Stimulated activated naive B cell treated with anti-CD40 and anti-IgM and Interleukin-4, amounts not matched to agents 10 μg/mL and 1 μg/mL and 100 μg/mL, for 72 hours (primary cell): ENCODE results near the gene AREL1.

Experiments used
- ATAC-seq, 2 donors: fragments of 150-1000 bp; cut with Tn5 transposase; replicated peaks; 2 replicates each; pipeline ENCODE4 v1.10.0; 2021; ENCODE audit warnings: moderate library complexity in 1 of 2
- DNase-seq: peaks from one replicate; pipeline ENCODE4 v3.0.0; 2021
- H3K27ac Mint-ChIP-seq: one replicate; pipeline ENCODE4 v1.8.0; 2022; ENCODE audit warnings: mild to moderate bottlenecking, mixed read lengths
- H3K27me3 Mint-ChIP-seq, 2 donors: one replicate each; pipeline ENCODE4 v1.8.0; 2022; ENCODE audit warnings: mixed read lengths in 2 of 2
- H3K36me3 Mint-ChIP-seq, 2 donors: one replicate each; pipeline ENCODE4 v1.8.0; 2022; ENCODE audit warnings: mixed read lengths in 2 of 2, mild to moderate bottlenecking in 1 of 2
- H3K4me1 Mint-ChIP-seq, 2 donors: one replicate each; pipeline ENCODE4 v1.8.0; 2022; ENCODE audit warnings: mixed read lengths in 2 of 2, mild to moderate bottlenecking in 1 of 2
- H3K4me3 Mint-ChIP-seq, 2 donors: one replicate each; pipeline ENCODE4 v1.8.0; 2022; ENCODE audit warnings: mild to moderate bottlenecking in 2 of 2, mixed read lengths in 2 of 2, moderate library complexity in 1 of 2
- H3K9me3 Mint-ChIP-seq, 2 donors: one replicate each; pipeline ENCODE4 v1.8.0; 2022; ENCODE audit warnings: mixed read lengths in 2 of 2, mild to moderate bottlenecking in 1 of 2

Gene AREL1

GRCh38 chr14:74661726-74662450 is 51.0 kb downstream of the AREL1 start:
- no peak overlapping the region for H3K27ac Mint-ChIP-seq
- ATAC-seq, result no peak
- no peak overlapping the region for H3K4me3 Mint-ChIP-seq
- no peaks in the 10 kb centered on the region for H3K27me3 Mint-ChIP-seq
- no peak for DNase-seq
- H3K9me3 Mint-ChIP-seq, result no peaks in the 10 kb centered on the region
- H3K4me1 Mint-ChIP-seq, result no peaks in the 10 kb centered on the region
- peaks cover 50% of the 10 kb centered on the region in 2 donors for H3K36me3 Mint-ChIP-seq

- no peaks in the 10 kb centered on the region for H3K9me3 Mint-ChIP-seq
- H3K27me3 Mint-ChIP-seq, result no peaks in the 10 kb centered on the region
- H3K27ac Mint-ChIP-seq, result no peak overlapping the region
- peaks cover 48 to 50% of the 10 kb centered on the region in 2 donors for H3K36me3 Mint-ChIP-seq
- DNase-seq (no peak), ATAC-seq (no peak)
- no peaks in the 10 kb centered on the region for H3K4me1 Mint-ChIP-seq
- H3K4me3 Mint-ChIP-seq, result no peak overlapping the region
These were observed 52.0 kb downstream of the AREL1 start for GRCh38 chr14:74660863-74661262.

- no peak for ATAC-seq
- no peak for DNase-seq
- Mint-ChIP-seq H3K4me3 (no peak overlapping the region), H3K27ac (no peak overlapping the region), H3K9me3 (no peaks in the 10 kb centered on the region), H3K36me3 (peaks cover 44 to 55% of the 10 kb centered on the region in 2 donors), H3K27me3 (no peaks in the 10 kb centered on the region), H3K4me1 (no peaks in the 10 kb centered on the region)
These were observed 52.7 kb downstream of the AREL1 start for GRCh38 chr14:74660167-74660566.

- ATAC-seq, result no peak
- H3K4me1 Mint-ChIP-seq, result no peaks in the 10 kb centered on the region
- no peaks in the 10 kb centered on the region for H3K27me3 Mint-ChIP-seq
- peaks cover 39 to 54% of the 10 kb centered on the region in 2 donors for H3K36me3 Mint-ChIP-seq
- DNase-seq, result no peak
- no peaks in the 10 kb centered on the region for H3K9me3 Mint-ChIP-seq
- no peak overlapping the region for H3K27ac Mint-ChIP-seq
- H3K4me3 Mint-ChIP-seq, result no peak overlapping the region
These were observed 54.2 kb downstream of the AREL1 start for GRCh38 chr14:74658535-74659131.

- ATAC-seq (no peak), DNase-seq (no peak)
- Mint-ChIP-seq H3K27ac (no peak overlapping the region), H3K4me3 (no peak overlapping the region), H3K36me3 (peaks cover 28 to 45% of the 10 kb centered on the region in 2 donors), H3K27me3 (no peaks in the 10 kb centered on the region), H3K9me3 (no peaks in the 10 kb centered on the region), H3K4me1 (no peaks in the 10 kb centered on the region)
These were observed 55.9 kb downstream of the AREL1 start for GRCh38 chr14:74656964-74657363.

- Mint-ChIP-seq H3K36me3 (peaks cover 21 to 34% of the 10 kb centered on the region in 2 donors), H3K4me3 (no peak overlapping the region), H3K27ac (no peak overlapping the region), H3K4me1 (no peaks in the 10 kb centered on the region), H3K27me3 (no peaks in the 10 kb centered on the region), H3K9me3 (no peaks in the 10 kb centered on the region)
- DNase-seq (no peak), ATAC-seq (no peak)
These were observed 57.1 kb downstream of the AREL1 start for GRCh38 chr14:74655599-74656395.

- Mint-ChIP-seq H3K4me3 (no peak overlapping the region), H3K27me3 (no peaks in the 10 kb centered on the region), H3K9me3 (no peaks in the 10 kb centered on the region), H3K36me3 (peaks cover 14 to 30% of the 10 kb centered on the region in 2 donors), H3K27ac (no peak overlapping the region), H3K4me1 (no peaks in the 10 kb centered on the region)
- ATAC-seq, result no peak
- no peak for DNase-seq
These were observed 57.9 kb downstream of the AREL1 start for GRCh38 chr14:74654931-74655330.

GRCh38 chr14:74653386-74654138 is 59.3 kb downstream of the AREL1 start:
- peaks cover 13 to 30% of the 10 kb centered on the region in 2 donors for H3K36me3 Mint-ChIP-seq
- H3K4me1 Mint-ChIP-seq, result no peaks in the 10 kb centered on the region
- DNase-seq, result no peak
- no peaks in the 10 kb centered on the region for H3K9me3 Mint-ChIP-seq
- no peak for ATAC-seq
- H3K27ac Mint-ChIP-seq, result no peak overlapping the region
- no peak overlapping the region for H3K4me3 Mint-ChIP-seq
- no peaks in the 10 kb centered on the region for H3K27me3 Mint-ChIP-seq

GRCh38 chr14:74652541-74652940 is 60.3 kb downstream of the AREL1 start:
- Mint-ChIP-seq H3K27ac (no peak overlapping the region), H3K4me3 (no peak overlapping the region), H3K27me3 (peaks cover 0 to 3% of the 10 kb centered on the region in 2 donors)

GRCh38 chr14:74650927-74651686 is 61.8 kb downstream of the AREL1 start:
- Mint-ChIP-seq H3K27ac (no peak overlapping the region), H3K36me3 (peaks cover 6 to 15% of the 10 kb centered on the region in 2 donors), H3K4me1 (peaks cover 0 to 3% of the 10 kb centered on the region in 2 donors), H3K4me3 (no peak overlapping the region), H3K9me3 (no peaks in the 10 kb centered on the region), H3K27me3 (peaks cover 0 to 10% of the 10 kb centered on the region in 2 donors)
- no peak for ATAC-seq
- DNase-seq, result no peak

More at GRCh38 chr14:74652541-74652940, 60.3 kb downstream of the AREL1 start:
- ATAC-seq (no peak), DNase-seq (no peak)
- no peaks in the 10 kb centered on the region for H3K9me3 Mint-ChIP-seq
- H3K36me3 Mint-ChIP-seq, result peaks cover 9 to 30% of the 10 kb centered on the region in 2 donors
- peaks cover 0 to 3% of the 10 kb centered on the region in 2 donors for H3K4me1 Mint-ChIP-seq

GRCh38 chr14:74649673-74650072 is 63.2 kb downstream of the AREL1 start:
- Mint-ChIP-seq H3K27me3 (peaks cover 6 to 19% of the 10 kb centered on the region in 2 donors), H3K27ac (no peak overlapping the region), H3K4me1 (peaks cover 3 to 4% of the 10 kb centered on the region in 2 donors), H3K4me3 (no peak overlapping the region), H3K36me3 (peaks cover 1 to 5% of the 10 kb centered on the region in 2 donors), H3K9me3 (no peaks in the 10 kb centered on the region)
- no peak for DNase-seq
- ATAC-seq, result no peak

- H3K9me3 Mint-ChIP-seq, result no peaks in the 10 kb centered on the region
- H3K27ac Mint-ChIP-seq, result peak overlapping the region; percentile 20
- H3K27me3 Mint-ChIP-seq, result peaks cover 6 to 19% of the 10 kb centered on the region in 2 donors
- ATAC-seq (no peak), DNase-seq (no peak)
- no peak overlapping the region for H3K4me3 Mint-ChIP-seq
- peaks cover 3 to 4% of the 10 kb centered on the region in 2 donors for H3K4me1 Mint-ChIP-seq
- H3K36me3 Mint-ChIP-seq, result peaks cover 1 to 4% of the 10 kb centered on the region in 2 donors
These were observed 63.7 kb downstream of the AREL1 start for GRCh38 chr14:74649167-74649566.

- DNase-seq (no peak), ATAC-seq (no peak)
- Mint-ChIP-seq H3K27ac (no peak overlapping the region), H3K36me3 (peaks cover 0 to 1% of the 10 kb centered on the region in 2 donors), H3K9me3 (no peaks in the 10 kb centered on the region), H3K4me1 (peaks cover 3 to 4% of the 10 kb centered on the region in 2 donors), H3K4me3 (no peak overlapping the region), H3K27me3 (peaks cover 6 to 19% of the 10 kb centered on the region in 2 donors)
These were observed 64.3 kb downstream of the AREL1 start for GRCh38 chr14:74648601-74649000.
